HG02884 (cell line): ENCODE measurements around the gene MON2.
"Not testable (repeated sequence)": the region's sequence is repeated elsewhere in the genome, so short reads cannot be mapped to it uniquely, and the experiment has no call there.

Experiments
- ATAC-seq: cut with Tn5 transposase; IDR thresholded peaks from one replicate; pipeline ENCODE4 v1.9.1; 2021; ENCODE audit warnings: mild to moderate bottlenecking, moderate library complexity; ENCODE audit not compliant: unreplicated experiment

MON2 gene, protein sequence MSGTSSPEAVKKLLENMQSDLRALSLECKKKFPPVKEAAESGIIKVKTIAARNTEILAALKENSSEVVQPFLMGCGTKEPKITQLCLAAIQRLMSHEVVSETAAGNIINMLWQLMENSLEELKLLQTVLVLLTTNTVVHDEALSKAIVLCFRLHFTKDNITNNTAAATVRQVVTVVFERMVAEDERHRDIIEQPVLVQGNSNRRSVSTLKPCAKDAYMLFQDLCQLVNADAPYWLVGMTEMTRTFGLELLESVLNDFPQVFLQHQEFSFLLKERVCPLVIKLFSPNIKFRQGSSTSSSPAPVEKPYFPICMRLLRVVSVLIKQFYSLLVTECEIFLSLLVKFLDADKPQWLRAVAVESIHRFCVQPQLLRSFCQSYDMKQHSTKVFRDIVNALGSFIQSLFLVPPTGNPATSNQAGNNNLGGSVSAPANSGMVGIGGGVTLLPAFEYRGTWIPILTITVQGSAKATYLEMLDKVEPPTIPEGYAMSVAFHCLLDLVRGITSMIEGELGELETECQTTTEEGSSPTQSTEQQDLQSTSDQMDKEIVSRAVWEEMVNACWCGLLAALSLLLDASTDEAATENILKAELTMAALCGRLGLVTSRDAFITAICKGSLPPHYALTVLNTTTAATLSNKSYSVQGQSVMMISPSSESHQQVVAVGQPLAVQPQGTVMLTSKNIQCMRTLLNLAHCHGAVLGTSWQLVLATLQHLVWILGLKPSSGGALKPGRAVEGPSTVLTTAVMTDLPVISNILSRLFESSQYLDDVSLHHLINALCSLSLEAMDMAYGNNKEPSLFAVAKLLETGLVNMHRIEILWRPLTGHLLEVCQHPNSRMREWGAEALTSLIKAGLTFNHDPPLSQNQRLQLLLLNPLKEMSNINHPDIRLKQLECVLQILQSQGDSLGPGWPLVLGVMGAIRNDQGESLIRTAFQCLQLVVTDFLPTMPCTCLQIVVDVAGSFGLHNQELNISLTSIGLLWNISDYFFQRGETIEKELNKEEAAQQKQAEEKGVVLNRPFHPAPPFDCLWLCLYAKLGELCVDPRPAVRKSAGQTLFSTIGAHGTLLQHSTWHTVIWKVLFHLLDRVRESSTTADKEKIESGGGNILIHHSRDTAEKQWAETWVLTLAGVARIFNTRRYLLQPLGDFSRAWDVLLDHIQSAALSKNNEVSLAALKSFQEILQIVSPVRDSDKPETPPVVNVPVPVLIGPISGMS (N-terminal part only)

DNA sequence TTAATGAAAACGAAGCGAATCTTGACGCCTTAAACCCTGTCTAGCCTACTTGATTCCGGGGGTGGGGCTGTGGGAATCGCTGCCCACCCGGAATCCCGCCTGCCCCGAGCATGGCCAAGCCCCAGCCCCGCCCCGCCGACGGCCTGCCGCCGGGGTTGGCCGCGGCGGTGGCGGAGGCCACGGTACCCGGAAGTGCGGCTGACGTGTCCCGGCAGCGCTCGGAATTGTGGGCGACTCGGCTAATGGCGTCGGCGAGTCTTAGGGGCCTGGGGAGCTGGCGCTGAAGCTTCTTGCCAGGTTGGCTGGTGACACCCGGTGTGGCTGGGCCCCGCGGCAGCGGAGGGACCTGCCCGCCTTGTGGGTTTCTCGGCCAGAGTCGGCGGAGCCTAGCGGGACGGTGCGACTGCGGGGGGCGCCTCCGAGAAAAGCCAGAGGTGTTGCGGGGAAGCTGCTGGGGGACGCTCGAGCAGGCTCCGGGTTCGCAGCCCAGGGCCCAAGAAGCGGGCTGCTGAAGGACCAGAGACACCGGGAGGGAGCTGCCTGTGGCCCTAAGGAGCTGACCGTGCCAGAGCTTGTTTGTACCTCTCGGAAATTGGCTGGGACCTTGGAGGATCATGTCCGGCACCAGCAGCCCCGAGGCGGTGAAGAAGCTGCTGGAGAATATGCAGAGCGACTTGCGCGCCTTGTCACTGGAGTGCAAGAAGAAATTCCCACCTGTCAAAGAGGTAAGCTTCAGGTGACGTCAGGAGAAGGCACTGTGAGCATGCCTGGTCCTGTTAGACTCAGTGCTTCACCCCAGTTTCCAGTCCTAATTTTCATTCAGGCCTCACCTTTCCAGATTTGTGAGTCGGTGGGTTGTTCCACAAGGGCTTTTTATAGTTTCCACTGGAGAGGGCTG is at the start of gene MON2:
MON2 (plus strand) TSS at position 233 of the 898 bp plus-strand sequence; CDS start at position 615, 382 bp downstream.
- ATAC-seq: peak; percentile 98

DNA sequence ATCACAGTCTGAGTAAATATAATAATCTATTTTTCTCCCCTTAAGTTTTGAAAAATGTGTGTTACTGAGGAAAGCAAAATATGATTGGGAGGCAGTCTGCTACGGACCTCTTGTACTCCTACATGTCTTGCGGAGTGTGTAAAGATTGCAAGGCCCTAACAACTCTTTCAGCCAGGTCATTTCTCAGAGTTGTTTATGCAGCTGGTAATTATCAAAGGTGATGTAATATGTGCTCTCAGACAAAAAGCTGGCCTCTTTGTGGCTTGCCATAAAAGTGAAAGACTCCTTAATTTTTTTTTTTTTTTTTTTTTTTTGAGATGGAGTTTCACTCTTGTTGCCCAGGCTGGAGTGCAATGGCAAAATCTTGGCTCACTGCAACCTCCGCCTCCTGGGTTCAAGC is 40.5 kb upstream of the MON2 start:
- no peak for ATAC-seq

DNA sequence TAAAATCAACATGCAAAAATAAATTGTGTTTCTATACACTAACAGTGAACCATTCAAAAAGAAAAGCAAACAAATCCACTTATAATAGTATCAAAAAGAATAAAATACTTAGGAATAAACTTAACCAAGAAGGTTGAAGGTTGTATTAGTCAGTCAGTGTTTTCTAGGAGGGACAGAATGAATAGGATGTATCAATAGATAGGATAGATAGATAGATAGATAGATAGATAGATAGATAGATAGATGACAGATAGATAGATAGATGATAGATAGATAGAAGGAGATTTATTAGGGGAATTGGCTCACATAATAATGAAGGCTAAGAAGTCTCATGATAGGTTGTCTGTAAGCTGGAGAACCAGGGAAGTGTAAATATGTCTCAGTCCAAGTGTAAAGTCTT is 37.2 kb upstream of the MON2 start:
- no peak for ATAC-seq

DNA sequence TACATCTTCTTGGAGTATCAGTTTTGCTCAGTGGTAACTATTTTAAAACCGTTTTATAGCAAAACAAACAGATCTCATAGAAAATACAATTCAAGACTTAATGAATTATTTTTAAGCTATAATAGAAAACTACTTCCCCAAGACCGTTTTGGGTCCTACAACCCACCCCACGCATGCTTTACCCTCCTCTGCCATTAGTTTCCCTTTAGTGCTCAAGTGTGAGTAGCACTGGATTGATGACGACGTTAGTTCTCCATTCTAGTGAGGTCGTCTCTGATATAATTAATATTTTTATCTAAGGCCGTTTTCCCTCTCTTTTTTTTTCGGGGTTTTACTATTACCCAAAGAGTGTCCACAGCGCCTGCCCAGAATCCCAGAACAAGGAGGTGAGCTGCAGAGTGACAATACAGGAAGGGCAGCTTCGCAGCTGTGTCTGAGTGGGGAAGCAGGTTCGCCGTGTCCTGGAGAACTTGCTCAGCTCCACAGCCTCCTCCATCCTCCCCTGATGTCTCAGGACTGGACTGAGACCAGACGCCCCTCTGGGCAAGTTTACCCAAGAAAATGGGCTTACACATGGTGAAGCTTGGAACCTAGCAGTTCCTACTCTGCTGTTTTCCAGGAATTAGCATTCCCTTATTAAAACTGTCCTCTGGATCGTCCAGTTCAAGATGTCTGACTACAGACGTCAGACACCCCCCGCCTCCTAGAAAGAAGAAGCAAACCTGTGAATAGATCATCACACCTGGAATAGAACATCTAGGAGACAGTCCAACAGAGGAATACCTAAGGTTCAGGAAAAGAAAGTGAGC is 31.9 kb upstream of the MON2 start:
- ATAC-seq: no peak

DNA sequence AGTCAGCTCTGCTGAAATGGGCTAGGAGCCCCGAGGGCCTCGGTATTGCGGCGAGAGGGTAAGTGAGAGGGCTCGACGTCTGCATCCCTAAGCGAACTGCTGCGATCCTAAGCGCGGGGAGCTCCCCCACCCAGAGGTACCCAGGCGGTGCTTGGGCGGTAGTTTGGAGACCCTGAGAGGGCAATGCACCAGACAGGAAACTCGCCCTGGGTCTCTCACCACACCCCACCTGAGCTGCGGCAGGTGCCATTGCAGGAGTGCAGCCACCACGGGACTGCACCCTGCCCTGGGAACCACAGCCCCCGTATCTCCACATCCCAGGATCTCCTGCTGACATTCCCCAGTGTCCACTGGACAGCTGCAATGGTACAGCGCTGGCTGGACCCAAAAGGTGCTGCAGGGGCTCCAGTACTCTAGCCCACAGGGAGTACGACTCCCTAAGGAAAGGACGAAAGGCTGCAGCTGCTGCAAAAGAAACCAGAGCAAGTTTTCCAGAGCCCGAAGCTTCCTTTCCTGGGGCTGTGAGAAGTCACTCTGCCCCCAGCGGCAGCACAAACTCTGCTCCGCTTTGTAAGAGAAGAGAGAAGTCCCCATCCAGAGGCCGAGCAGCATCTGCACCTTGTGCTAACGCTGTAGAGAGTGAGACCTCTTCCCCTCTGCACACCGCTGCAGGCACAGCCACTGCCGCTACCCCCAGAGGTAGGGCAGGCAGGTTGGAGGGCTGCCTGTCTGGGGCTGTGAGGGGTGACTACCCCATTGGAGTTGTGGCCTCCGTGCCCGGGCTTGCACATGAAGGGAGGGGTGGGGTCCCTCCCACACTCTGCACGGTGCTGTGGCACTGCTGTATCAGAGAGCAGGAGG is 31.1 kb upstream of the MON2 start:
- peak; percentile 84 for ATAC-seq

DNA sequence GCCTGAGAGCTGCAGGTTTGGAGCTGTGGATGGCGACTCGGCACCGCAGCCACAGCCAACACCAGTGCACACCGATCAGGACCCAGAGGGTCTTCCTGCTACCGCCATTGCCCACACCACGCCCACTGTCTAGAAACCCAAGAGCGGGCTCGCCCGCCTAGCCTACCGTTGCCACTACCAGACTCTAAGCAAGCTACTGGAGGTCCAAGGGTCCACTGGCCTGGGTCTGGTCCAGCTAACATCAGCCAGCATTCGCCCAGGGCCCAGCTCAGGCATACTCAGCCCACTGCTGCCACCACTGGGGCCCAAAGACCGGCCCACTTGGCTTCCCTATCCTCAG is 30.5 kb upstream of the MON2 start:
- ATAC-seq: no peak

DNA sequence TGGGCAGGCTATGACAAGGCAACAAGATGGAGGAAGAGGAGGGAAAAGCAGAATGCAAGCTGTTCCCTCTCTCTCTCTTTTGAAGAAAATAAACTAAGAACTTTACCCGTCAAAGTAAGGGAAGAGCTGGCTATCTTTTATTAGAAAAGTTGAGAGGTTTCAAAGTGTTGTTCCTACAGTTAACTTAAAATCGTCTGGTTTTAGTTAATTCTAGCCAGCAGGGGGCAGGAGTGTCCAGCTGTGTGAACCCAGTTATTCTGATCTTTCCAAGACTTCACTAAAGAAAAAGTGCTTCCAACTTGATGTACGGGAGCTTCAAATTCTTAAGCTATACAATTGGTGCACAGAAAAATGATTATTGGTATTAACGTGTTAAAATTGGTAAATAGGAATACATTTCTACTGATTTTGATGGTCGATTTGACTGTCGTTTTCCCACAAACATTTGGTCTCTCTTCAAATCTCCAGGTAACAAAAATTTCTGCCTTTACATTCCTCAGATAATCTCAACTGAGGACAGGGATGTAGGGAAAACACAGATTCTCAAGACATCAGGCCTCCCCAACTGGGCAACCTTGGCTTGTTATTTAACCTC is 28.4 kb upstream of the MON2 start:
- no peak for ATAC-seq

DNA sequence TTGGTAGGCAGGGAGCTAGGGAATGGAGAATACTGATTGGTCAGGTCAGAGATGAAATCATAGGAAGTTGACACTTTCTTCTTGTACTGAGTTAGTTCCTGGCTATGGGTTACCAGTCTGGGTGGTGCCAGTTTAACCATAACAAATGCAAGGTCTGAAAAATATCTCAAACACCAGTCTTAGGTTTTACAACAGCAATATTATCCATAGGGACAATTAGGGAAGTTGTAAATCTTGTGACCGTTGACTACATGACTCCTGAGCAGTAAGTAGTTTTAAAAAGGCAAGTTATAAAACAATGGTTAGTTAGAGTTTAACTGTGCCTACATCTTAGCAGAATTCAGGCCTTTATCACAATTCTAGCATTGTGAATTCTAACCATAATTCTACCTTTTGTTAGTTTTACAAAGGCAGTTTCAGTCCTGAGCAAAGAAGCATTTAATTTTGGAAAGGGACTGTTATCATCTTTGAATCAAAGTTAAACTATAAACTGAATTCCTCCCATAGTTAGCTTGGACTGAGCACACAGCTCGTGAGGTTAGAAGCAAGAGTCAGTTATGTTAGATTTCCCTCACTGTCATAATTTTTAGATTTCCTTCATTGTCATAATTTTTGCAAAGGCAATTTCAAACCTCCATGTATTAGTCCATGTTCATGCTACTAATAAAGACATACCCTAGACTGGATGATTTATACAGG is 19.7 kb upstream of the MON2 start:
- no peak for ATAC-seq

DNA sequence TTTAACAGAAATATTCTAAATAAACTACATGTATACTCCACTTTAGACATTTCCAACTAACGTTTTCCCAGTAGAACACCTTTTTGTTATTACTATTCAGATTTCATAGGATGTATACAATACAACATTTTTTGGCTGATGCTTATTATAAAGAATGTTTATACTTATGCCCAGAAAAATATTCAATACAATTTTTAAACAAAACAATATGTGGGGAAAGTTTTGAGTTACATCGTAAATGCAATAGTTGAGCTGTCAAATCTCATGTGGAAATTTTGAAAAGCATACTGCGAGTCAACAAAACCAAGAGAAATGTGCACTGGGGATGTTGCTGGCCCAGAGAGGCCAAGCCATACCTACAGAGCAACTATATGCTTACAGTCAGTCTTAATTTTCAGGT is 18.2 kb upstream of the MON2 start:
- ATAC-seq: no peak

DNA sequence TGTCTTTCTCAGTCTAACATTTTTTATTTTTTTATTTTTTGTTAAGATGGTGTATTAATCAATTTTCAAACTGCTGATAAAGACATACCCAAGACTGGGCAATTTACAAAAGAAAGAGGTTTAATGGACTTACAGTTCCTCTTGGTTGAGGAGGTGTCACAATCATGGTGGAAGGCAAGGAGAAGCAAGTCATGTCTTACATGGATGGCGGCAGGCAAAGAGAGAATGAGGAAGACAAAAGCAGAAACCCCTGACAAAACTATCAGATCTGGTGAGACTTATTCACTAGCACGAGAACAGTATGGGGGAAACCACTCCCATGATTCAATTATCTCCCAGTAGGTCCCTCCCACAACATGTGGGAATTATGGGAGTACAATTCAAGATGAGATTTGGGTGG is 11.2 kb upstream of the MON2 start:
- ATAC-seq: not testable (repeated sequence)

DNA sequence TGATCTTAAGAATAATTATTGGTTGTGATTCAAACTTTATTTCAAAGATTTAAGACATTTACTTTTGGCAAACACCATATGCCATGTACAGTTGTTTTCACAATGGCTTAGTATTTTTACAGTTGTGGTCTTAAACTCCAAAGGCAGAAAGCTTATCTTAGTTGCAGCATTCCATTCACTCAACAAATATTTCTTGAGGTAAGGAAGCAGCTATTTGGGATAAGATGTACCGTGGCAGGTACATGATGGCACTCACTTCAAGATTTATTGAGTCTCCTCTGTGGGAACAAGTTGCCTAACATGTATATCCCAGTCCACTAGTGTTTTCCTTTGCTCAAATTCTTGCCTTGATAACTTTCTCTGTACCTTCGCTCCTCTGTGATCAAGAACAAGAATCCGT is 8.0 kb upstream of the MON2 start:
- ATAC-seq: no peak

DNA sequence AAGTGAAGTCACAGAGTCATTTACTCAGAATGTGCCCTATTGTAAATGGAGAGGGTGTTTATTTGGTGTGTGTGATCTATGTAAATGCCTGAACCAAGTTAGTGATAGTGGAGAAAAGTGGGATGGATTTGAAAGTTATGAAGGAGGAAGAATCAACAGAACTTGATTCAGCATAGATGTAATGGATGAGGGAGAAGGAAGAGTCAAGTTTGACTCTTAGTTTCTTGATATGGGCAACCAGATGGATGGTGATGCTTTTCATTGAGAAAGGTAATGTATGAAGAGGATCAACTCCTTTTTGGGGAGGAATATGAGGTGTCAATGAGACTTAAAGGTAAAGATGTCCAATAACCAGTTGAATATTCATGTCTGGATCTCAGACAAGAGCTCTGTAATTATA is 6.7 kb upstream of the MON2 start:
- no peak for ATAC-seq

DNA sequence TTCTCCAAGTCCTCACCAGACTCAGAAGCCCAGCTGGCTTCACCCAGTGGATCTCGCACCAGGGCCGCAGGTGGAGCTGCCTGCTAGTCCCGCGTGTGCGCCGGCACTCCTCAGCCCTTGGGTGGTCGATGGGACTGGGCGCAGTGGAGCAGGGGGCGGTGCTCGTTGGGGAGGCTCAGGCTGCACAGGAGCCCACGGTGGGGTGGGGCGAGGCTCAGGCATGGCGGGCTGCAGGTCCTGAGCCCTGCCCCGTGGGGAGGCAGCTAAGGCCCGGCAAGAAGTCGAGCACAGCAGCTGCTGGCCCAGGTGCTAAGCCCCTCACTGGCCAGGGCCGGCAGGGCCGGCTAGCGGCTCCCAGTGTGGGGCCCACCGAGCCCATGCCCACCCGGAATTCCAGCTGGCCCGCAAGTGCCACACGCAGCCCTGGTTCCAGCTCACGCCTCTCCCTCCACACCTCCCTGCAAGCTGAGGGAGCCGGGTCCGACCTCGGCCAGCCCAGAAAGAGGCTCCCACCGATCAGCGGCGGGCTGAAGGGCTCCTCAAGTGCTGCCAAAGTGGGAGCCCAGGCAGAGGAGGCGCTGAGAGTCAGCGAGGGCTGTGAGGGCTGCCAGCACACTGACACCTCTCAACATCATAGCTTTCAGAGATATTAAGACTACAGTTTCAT is 5.3 kb upstream of the MON2 start:
- ATAC-seq: not testable (repeated sequence)

DNA sequence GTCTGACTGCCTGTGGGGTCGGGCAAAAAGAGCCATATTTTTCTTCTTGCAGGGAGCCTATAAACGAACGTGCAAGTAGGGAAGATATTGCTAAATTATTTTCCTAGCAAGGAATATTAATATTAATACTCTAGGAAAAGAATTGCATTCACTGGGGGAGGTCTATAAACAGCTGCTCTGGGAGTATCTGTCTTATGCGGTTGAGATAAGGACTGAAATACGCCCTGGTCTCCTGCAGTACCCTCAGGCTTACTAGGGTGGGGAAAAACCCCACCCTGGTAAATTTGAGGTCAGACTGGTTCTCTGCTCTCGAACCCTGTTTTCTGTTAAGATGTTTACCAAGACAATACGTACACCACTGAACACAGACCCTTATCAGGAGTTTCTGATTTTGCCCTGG is 3.4 kb upstream of the MON2 start:
- not testable (repeated sequence) for ATAC-seq

DNA sequence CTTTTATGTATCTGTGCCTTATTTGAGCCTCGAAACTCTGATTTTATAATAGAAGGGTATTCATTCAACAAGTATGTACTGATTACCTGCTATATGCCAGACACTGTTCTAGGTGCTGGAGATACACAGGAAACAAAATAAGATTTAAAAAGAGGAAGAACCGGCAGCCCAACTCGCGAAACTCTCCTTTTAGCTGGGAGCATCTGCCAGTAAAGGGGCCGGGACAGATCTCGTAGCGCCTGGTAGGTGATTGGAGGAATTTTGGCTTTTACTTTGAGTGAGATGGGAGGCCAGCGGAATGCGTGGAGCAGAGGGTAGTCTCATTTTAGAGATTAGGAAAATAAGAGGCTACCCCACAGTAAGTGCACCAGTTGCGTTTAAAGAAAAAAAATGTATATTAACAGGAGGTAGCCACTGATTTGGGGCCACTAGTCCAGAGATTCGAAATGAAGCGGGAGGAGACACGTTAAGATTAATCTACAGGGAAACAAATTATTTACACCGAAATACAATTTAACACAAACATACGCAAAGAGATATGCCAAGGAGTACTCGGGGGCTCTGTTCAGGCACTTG is 520 bp upstream of the MON2 start:
- peak; percentile 36 for ATAC-seq

DNA sequence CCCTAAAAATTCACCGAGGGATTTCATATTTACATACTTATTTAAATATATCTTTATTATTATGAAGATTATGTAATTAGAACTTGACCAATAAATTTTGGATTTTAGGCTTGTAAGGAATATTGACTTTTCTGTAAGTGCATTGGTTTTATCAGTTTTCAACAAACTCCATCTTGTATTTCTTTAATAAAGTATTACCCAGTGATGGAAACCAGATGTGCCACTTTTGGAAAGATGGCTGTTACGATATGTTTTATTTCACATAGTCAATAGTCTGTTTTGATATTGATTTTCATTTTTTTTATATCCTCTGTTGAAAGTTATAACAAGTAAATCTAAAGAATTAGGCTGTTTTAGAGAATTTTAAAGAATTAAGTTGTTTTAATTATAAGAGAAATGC is 1.8 kb downstream of the MON2 start:
- ATAC-seq: no peak

DNA sequence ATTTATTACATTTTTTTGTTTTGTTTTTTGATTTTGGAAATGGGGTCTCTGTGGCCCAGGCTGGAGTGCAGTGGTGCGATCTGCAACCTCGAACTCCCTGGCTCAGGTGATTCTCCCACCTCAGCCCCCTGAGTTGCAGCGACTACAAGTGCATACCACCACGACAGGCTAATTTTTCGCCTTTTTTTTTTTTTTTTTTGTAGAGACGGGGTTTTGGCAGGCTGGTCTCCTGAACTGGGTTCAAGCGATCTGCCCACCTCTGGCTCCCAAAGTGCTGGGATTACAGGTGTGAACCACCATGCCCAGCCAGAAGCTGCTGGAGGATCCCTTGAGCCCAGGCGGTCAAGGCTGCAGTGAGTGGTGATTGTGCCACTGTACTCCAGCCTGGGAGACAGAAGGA is 2.3 kb downstream of the MON2 start:
- no peak for ATAC-seq
